Heart right ventricle (tissue), 16 donors: ENCODE measurements around the gene NR5A1. TPM values are rescaled to one million over a fixed set of nuclear protein-coding genes. Genes with fewer than 3 reads are reported as not detected.

Experiments
- ATAC-seq, 8 donors: fragments of 200-7000 bp; cut with Tn5 transposase; one replicate each; pipeline ENCODE4 v1.9.1; 2020; ENCODE audit warnings: mild to moderate bottlenecking in 8 of 8, moderate library complexity in 8 of 8, moderate number of reproducible peaks in 1 of 8
- DNase-seq, 2 donors: peaks; one replicate each; pipeline ENCODE4 v3.0.0-alpha.2; 2020
- H3K27ac ChIP-seq, 10 donors: fragments of 200-600 bp; sonication (generic) in 2 of 10; one replicate each; pipeline versions ENCODE4 v1.5.0 to v1.8.0; 2020 to 2022; ENCODE audit warnings: mild to moderate bottlenecking in 3 of 10
- H3K27me3 ChIP-seq, 7 donors: fragments of 200-600 bp; one replicate each; pipeline ENCODE4 v1.8.0; 2021 to 2022; ENCODE audit warnings: mild to moderate bottlenecking in 2 of 7
- H3K36me3 ChIP-seq, 9 donors: fragments of 200-600 bp; sonication (generic) in 1 of 9; one replicate each; pipeline versions ENCODE4 v1.5.0 to v1.8.0; 2020 to 2022; ENCODE audit warnings: mild to moderate bottlenecking in 2 of 9
- H3K4me1 ChIP-seq, 9 donors: fragments of 200-600 bp; sonication (generic) in 1 of 9; one replicate each; pipeline versions ENCODE4 v1.5.0 to v1.8.0; 2020 to 2022; ENCODE audit warnings: mild to moderate bottlenecking in 4 of 9
- H3K4me3 ChIP-seq, 10 donors: fragments of 200-600 bp; sonication (generic) in 2 of 10; one replicate each; pipeline versions ENCODE4 v1.5.0 to v1.8.0; 2020 to 2022; ENCODE audit warnings: mild to moderate bottlenecking in 7 of 10, moderate library complexity in 2 of 10
- H3K9me3 ChIP-seq, 11 donors: fragments of 200-600 bp in 10 of 11; sonication (generic) in 2 of 11; one replicate each; pipeline versions ENCODE4 v1.5.0 to v1.8.0; 2013 to 2022; ENCODE audit warnings: mild to moderate bottlenecking in 2 of 11, control low read depth in 1 of 11, moderate library complexity in 1 of 11
- CTCF ChIP-seq, 9 donors: fragments of 200-600 bp; sonication (generic) in 2 of 9; IDR thresholded peaks; one replicate each; pipeline versions ENCODE4 v1.5.0 to v1.8.0; 2021 to 2022; ENCODE audit warnings: antibody characterized with exemption in 9 of 9, mild to moderate bottlenecking in 5 of 9, moderate library complexity in 1 of 9
- WGBS, 2 donors: extraction: QIAGEN DNeasy Blood & Tissue Kit; methylation state at CpG; one replicate each; pipeline ENCODE4 v1.1.7; 2013; ENCODE audit warnings: inconsistent platforms in 1 of 2; 5-methylcytosine and 5-hydroxymethylcytosine counted together
- intact Hi-C, 10 donors: fragments of 100-400 bp; cut with DNase I; formaldehyde crosslinking; loops; one replicate each; pipeline versions ENCODE4 v1.11.1 to v1.14.2; 2022
- polyA plus RNA-seq, 2 donors: library from polyadenylated mRNA; stranded (reverse); fragments of 200-250 nt; gene quantifications; one replicate each; pipeline ENCODE4 v1.2.3, GENCODE V29; 2013
- total RNA-seq, 10 donors: library from RNA; stranded (reverse); fragmentation: NEBNext Ultra II Directional in 3 of 10; extraction: Animal tissue kit (Norgen Biotek cat#: 25700) in 3 of 10; gene quantifications; one replicate each; pipeline versions ENCODE4 v1.2.1 to v1.2.4, GENCODE V29; 2021 to 2023
- donor health status: Arrhythmogenic right ventricular cardiomyopathy.
- donor health status: ischemic (EF 13 %, LVEDD 7.1; RV severe dilation, severe dysfunction).
- donor health status: healthy with polysubstance abuse.
- donor health status: DM: no; HTN: yes; CAD: no.
- donor health status: DM: no; HTN: no; CAD: no.
- donor health status: ischemic (EF 25% LVEDD 6.9; RV normal size, moderate dysfunction).
- donor health status: ischemic (EF 25% LVEDD 5.7; RV mildly dilated, moderate dysfunction).
- donor health status: healthy.
- donor health status: DM: yes; HTN: yes; CAD: no.
- donor health status: Ischemic cardiomyopathy.
- donor health status: ischemic (EF 35%, LVEDD 5.7; RV mildly dilated, moderate dysfunction).
- donor health status: nonischemic (EF 11% LVEDD 7.7; RV severe dilation, severe dysfunction).
- donor health status: DM: yes; HTN: yes; CAD: no.
- donor health status: PGD.
- donor health status: ischemic (EF 29% LVEDD 5.4; RV normal size, mild dysfunction).
- donor health status: nonischemic (EF 23%, LVEDD 6.1; RV moderate dilation, normal function).

NR5A1 gene
- total and polyA plus RNA-seq, 12 donors: 0.01 to 0.15 TPM; not detected in 10

GRCh38 chr9:124522121-124523098, 15.2 kb upstream of the NR5A1 start:
- intact Hi-C loops: no loop called here
- 82 to 87% methylated on average over 7 of the region's 7 CpGs for WGBS, 2 donors
- H3K27me3 ChIP-seq: peaks cover 0 to 3% (median 0%) of the 10 kb centered on the region in 7 donors
- TF ChIP-seq CTCF (IDR thresholded peaks at IDR 0.05): no peak
- DNase-seq (no peak), ATAC-seq (no peak)
- H3K36me3 ChIP-seq: peaks cover 0 to 5% (median 0%) of the 10 kb centered on the region in 9 donors
- no peak overlapping the region for H3K27ac ChIP-seq
- no peaks in the 10 kb centered on the region for H3K4me1 ChIP-seq
- H3K4me3 ChIP-seq: no peak overlapping the region
- no peaks in the 10 kb centered on the region for H3K9me3 ChIP-seq

GRCh38 chr9:124521142-124521541, 13.9 kb upstream of the NR5A1 start:
- Histone ChIP-seq H3K27ac (no peak overlapping the region), H3K4me1 (no peaks in the 10 kb centered on the region), H3K4me3 (no peak overlapping the region), H3K27me3 (peaks cover 0 to 4% (median 0%) of the 10 kb centered on the region in 7 donors), H3K9me3 (no peaks in the 10 kb centered on the region), H3K36me3 (no peaks in the 10 kb centered on the region)
- DNase-seq (no peak), ATAC-seq (no peak)
- intact Hi-C loops: no loop called here
- no peak for TF ChIP-seq CTCF (IDR thresholded peaks at IDR 0.05)
- 94 to 95% methylated on average over 3 of the region's 3 CpGs for WGBS, 2 donors

- Histone ChIP-seq H3K4me1 (no peaks in the 10 kb centered on the region), H3K4me3 (no peak overlapping the region), H3K36me3 (no peaks in the 10 kb centered on the region), H3K27ac (no peak overlapping the region), H3K9me3 (no peaks in the 10 kb centered on the region), H3K27me3 (peaks cover 0 to 4% (median 0%) of the 10 kb centered on the region in 7 donors)
- ATAC-seq: no peak
- TF ChIP-seq CTCF (IDR thresholded peaks at IDR 0.05): no peak
- 78 to 79% methylated on average over 7 of the region's 7 CpGs for WGBS, 2 donors
- intact Hi-C loops: no loop called here
- DNase-seq: no peak
Observed at GRCh38 chr9:124520206-124520596, 13.0 kb upstream of the NR5A1 start.

- TF ChIP-seq CTCF (IDR thresholded peaks at IDR 0.05): no peak
- ATAC-seq (no peak), DNase-seq (no peak)
- Histone ChIP-seq H3K4me1 (peaks cover 0 to 13% (median 10%) of the 10 kb centered on the region in 9 donors), H3K27ac (no peak overlapping the region), H3K36me3 (no peaks in the 10 kb centered on the region), H3K27me3 (peaks cover 0 to 4% (median 0%) of the 10 kb centered on the region in 7 donors), H3K9me3 (no peaks in the 10 kb centered on the region), H3K4me3 (no peak overlapping the region)
- 91% methylated on average over 7 of the region's 7 CpGs for WGBS, 2 donors
- intact Hi-C loops: no loop called here
Observed at GRCh38 chr9:124518116-124518515, 10.9 kb upstream of the NR5A1 start.
